ENCODE results near the gene SMO.

DNA sequence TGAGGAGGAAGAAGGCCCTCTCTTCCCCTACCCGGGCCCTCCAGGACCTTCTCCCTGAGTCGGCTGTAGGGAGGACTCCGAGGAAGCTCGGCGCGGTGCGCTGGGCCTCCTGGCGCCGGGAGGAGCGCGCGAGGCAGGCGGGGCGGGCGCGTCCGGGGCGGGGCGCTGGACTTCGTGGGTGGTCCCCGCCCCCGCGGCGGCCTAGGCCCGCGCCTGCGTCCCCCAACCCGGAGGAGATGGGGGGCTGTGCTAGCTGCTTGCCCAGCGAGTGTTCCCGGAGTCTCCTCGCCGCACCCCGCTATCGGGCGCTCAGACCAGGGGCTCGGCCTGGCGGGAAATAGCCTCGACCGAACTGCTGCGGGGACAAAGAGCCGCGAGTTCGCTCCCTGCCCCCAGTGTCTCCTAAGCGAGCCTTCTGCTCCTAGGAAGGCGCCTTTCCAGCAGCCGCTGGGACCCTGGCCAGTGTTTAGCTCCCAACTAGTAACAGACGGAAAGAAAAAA is 19.2 kb upstream of the SMO start:
- TF ChIP-seq CTCF (IDR thresholded peaks at IDR 0.05): no peak
- no peak for TF ChIP-seq POLR2AphosphoS5 (IDR thresholded peaks at IDR 0.05)
- TF ChIP-seq POLR2A (IDR thresholded peaks at IDR 0.05): no peak
